BJ (cell line): Measurements from ENCODE around the gene HCRT. TPM values are rescaled to one million over a fixed set of nuclear protein-coding genes. Genes with fewer than 3 reads are reported as not detected.

ENCODE experiments used
- CTCF ChIA-PET: fragments of 350-600 bp; formaldehyde crosslinking; extraction: SDS; loops from one replicate; lab custom pipeline; 2021; ENCODE audit warnings: antibody characterized with exemption, inconsistent platforms; lab: Yijun Ruan, JAX
- POLR2A ChIA-PET: fragments of 300-600 bp; sonication (Branson Sonifier 250); formaldehyde crosslinking; extraction: SDS; loops from one replicate; lab custom pipeline; 2021; ENCODE audit warnings: antibody characterized with exemption; lab: Charles Lee
- DNase-seq: peaks from one replicate; pipeline ENCODE4 v3.0.0-alpha.2; 2011; ENCODE audit warnings: low read depth
- H3K27me3 ChIP-seq: 2 replicates; pipeline ENCODE4 v1.6.0; 2011; ENCODE audit warnings: low read length; ENCODE audit not compliant: control insufficient read depth, insufficient read depth
- H3K36me3 ChIP-seq: 2 replicates; pipeline ENCODE4 v1.5.1; 2011; ENCODE audit warnings: low read length; ENCODE audit not compliant: control insufficient read depth, insufficient read depth
- H3K4me3 ChIP-seq: 2 replicates; pipeline ENCODE4 v1.5.1; 2011; ENCODE audit warnings: low read depth, mild to moderate bottlenecking, control low read depth, low read length
- polyA plus RNA-seq: library from polyadenylated mRNA; depleted of rRNA; stranded (reverse); fragments of >200 nt; gene quantifications from 2 replicates; pipeline ENCODE4 v1.2.3, GENCODE V29; 2011
- TF ChIP-seq, protein P1 (sequence below): IDR thresholded peaks from 2 replicates; pipeline ENCODE4 v1.5.1; 2011; ENCODE audit warnings: low read depth, mild to moderate bottlenecking, control low read depth, inconsistent platforms, low read length, moderate library complexity; ENCODE audit not compliant: insufficient read depth

Gene HCRT
- polyA plus RNA-seq, 1 experiment: not detected

DNA sequence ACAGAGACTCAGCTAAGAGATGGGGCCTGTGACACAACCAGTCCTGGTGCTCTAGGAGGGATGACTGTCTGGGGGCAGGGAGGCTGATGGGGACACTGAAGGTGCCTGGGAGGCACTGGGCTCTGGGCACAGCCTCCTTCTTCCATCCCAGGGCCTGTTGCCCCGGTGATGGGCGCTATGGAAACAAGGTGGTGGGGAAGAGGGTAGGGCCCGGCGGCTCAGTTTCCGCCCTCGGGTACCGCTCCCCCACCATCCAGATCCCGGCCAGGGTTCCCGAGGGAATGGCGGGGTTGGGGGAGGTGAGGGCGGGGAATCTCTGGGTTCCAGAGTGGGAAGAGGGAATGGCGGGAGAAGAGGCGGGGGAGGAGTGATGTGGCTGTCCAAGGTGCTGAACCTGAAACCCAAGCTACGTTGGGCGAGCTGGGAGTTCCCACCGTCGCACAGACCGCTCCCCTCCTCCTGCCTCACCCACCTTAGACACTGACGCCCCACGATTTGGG, 5.3 kb downstream of the HCRT start:
- CTCF ChIA-PET: interaction anchor here (0.5 to 4.7 kb wide), 8 partner anchors 8 to 235 kb away, joined by 3 to 32 read pairs (median 3); partner anchors contain the start of gene KAT2A
- TF ChIP-seq, protein P1, sequence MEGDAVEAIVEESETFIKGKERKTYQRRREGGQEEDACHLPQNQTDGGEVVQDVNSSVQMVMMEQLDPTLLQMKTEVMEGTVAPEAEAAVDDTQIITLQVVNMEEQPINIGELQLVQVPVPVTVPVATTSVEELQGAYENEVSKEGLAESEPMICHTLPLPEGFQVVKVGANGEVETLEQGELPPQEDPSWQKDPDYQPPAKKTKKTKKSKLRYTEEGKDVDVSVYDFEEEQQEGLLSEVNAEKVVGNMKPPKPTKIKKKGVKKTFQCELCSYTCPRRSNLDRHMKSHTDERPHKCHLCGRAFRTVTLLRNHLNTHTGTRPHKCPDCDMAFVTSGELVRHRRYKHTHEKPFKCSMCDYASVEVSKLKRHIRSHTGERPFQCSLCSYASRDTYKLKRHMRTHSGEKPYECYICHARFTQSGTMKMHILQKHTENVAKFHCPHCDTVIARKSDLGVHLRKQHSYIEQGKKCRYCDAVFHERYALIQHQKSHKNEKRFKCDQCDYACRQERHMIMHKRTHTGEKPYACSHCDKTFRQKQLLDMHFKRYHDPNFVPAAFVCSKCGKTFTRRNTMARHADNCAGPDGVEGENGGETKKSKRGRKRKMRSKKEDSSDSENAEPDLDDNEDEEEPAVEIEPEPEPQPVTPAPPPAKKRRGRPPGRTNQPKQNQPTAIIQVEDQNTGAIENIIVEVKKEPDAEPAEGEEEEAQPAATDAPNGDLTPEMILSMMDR: no peak
- H3K36me3 ChIP-seq: no peaks in the 10 kb centered on the region
- H3K4me3 ChIP-seq: no peak overlapping the region
- no peak for DNase-seq
- POLR2A ChIA-PET: no interaction called here
- H3K27me3 ChIP-seq: peaks cover 25% of the 10 kb centered on the region

DNA sequence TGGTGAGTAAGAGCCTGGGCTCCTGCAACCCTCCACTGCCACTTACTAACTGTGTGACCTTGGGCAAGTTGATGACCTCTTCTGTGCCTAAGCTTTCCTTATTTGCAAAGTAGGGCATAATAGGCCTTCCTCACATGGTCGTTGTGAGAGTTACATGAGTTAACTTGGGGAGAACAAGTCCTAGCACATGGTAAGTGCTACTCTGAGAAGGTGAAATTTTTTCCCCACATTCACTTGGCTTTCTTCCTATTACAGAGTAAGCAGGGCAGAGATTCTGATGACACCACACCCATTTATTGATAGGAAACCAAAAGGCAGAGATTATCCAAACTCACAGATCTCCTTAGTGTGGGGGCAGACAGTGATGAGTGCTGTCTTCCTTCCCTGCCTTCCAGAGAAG, 5.9 kb downstream of the HCRT start:
- ChIA-PET CTCF (interaction anchor here (1.4 to 1.5 kb wide), 3 partner anchors 8 to 45 kb away, joined by 3 read pairs; no protein-coding TSS in a partner anchor), POLR2A (no interaction called here)
- Histone ChIP-seq H3K27me3 (peaks cover 26% of the 10 kb centered on the region), H3K36me3 (no peaks in the 10 kb centered on the region), H3K4me3 (no peak overlapping the region)
- TF ChIP-seq, protein P1: no peak
- DNase-seq: no peak

DNA sequence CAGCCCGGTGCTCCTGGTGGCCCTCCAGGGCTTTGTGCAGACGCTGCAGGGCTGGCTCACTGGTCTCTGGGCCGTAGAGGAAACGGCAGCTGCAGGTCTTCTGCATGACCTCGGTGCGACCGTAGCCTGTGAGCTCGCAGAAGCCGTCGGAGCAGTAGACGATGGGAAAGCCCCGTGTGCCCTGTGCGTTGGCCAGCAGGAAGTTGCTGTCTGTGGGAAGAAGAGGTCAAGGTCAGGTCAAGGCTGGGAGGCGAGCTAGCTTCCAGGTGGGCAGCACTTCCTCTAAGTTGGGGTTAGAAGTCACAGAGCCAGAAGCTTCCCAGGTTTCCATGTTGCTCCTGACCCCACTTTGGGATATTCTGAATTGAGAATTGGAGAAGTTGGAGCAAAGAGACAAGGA, 6.4 kb downstream of the HCRT start:
- H3K36me3 ChIP-seq: no peaks in the 10 kb centered on the region
- no peak overlapping the region for H3K4me3 ChIP-seq
- no peak for DNase-seq
- POLR2A ChIA-PET: no interaction called here
- TF ChIP-seq, protein P1: no peak
- CTCF ChIA-PET: interaction anchor here (1.4 to 1.5 kb wide), 2 partner anchors 9 to 44 kb away, joined by 3 read pairs; no protein-coding TSS in a partner anchor
- H3K27me3 ChIP-seq: peaks cover 26% of the 10 kb centered on the region

DNA sequence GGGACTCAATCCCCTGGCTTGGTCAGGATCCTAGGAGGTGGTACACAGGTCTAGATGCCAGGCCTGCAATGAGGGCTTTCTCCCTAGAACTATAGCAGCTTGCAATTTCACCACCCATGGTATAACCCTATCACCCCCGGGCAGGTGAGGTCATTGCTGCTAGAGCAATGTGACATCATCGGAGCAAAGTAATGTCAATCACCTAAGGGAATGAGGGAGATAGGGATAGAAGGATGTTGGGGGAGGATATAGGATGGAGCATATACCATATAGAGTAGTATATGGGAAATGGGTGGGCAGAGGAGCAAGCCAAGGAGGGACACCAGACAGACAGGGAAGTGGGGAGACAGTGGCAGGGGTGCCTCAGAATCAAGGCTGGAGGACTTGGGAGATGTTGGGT, 7.6 kb downstream of the HCRT start:
- no peak for DNase-seq
- ChIA-PET POLR2A (no interaction called here), CTCF (no interaction called here)
- peaks cover 30% of the 10 kb centered on the region for H3K27me3 ChIP-seq
- TF ChIP-seq, protein P1: no peak
- no peaks in the 10 kb centered on the region for H3K36me3 ChIP-seq
- no peak overlapping the region for H3K4me3 ChIP-seq

DNA sequence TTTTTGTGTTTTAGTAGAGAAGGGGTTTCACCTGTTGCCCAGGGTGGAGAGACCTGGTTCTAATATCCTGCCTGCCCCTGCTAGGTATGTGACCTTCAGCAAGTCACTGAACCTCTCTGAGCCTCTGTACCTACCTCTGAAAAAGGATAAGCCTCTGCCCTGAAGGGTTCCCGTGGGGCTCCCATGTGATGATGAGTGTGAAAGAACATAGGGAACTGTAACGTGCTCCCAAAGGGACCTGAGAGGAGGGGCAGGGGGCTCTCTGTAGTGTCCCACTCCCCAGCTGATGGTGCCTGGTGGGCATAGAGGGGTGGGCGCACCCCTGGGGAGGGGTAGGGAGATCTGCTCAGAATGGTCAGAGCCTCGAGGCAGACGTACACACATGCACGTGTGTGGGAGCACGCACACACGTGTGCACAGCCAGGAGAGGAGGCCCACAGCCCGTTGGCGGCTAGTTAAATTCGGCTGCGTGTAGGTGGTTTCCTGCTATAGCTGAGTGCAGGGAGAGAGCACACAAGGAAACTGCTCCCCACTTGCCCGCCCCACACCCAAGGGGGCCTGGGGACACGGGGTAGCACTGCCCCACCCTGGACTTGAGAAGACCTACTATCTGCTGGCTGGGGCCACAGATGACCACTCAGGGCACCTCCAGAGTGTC, 11.0 kb downstream of the HCRT start:
- TF ChIP-seq, protein P1: no peak
- peaks cover 28% of the 10 kb centered on the region for H3K27me3 ChIP-seq
- no peak for DNase-seq
- H3K36me3 ChIP-seq: no peaks in the 10 kb centered on the region
- ChIA-PET CTCF (no interaction called here), POLR2A (no interaction called here)
- no peak overlapping the region for H3K4me3 ChIP-seq
